ENCODE results near the gene MRPL20.
A peak's percentile ranks its signal among the peaks of the same experiment; 100 is the strongest.
"Not testable (repeated sequence)": the region's sequence is repeated elsewhere in the genome, so short reads cannot be mapped to it uniquely, and the experiment has no call there.

MRPL20 gene

GRCh38 chr1:1417825-1418463 lies 10.9 kb upstream of the MRPL20 start:
- H3K4me3 ChIP-seq (ENCODE audit: low read length); DNase-seq (ENCODE audit: low read depth, low spot score): not testable (repeated sequence)

GRCh38 chr1:1417396-1417795 lies 10.3 kb upstream of the MRPL20 start:
- not testable (repeated sequence) for H3K4me3 ChIP-seq (ENCODE audit: low read length); DNase-seq (ENCODE audit: low read depth, low spot score)

GRCh38 chr1:1415751-1416150 lies 8.7 kb upstream of the MRPL20 start:
- DNase-seq (ENCODE audit: low read depth, low spot score), result no peak
- H3K4me3 ChIP-seq (ENCODE audit: low read length), result no peak overlapping the region

GRCh38 chr1:1412311-1412902 lies 5.3 kb upstream of the MRPL20 start:
- not testable (repeated sequence) for DNase-seq (ENCODE audit: low read depth, low spot score)

GRCh38 chr1:1411626-1412025 lies 4.5 kb upstream of the MRPL20 start:
- H3K4me3 ChIP-seq (ENCODE audit: low read length), result no peak overlapping the region
- DNase-seq (ENCODE audit: low read depth, low spot score), result no peak

More at GRCh38 chr1:1412311-1412902, 5.3 kb upstream of the MRPL20 start:
- H3K4me3 ChIP-seq (ENCODE audit: low read length), result not testable (repeated sequence)

- H3K4me3 ChIP-seq (ENCODE audit: low read length); DNase-seq (ENCODE audit: low read depth, low spot score): not testable (repeated sequence)
These were observed 3.1 kb upstream of the MRPL20 start for GRCh38 chr1:1410238-1410637.

GRCh38 chr1:1407636-1408318 lies 684 bp upstream of the MRPL20 start:
- no peak for DNase-seq (ENCODE audit: low read depth, low spot score)
- peak overlapping the region; percentile 91 for H3K4me3 ChIP-seq (ENCODE audit: low read length)

- DNase-seq (ENCODE audit: low read depth, low spot score), result no peak
- H3K4me3 ChIP-seq (ENCODE audit: low read length), result peak overlapping the region; percentile 91
These were observed 832 bp downstream of the MRPL20 start for GRCh38 chr1:1406101-1406820.

- DNase-seq (ENCODE audit: low read depth, low spot score), result no peak
- no peak overlapping the region for H3K4me3 ChIP-seq (ENCODE audit: low read length)
These were observed 3.4 kb downstream of the MRPL20 start for GRCh38 chr1:1403653-1404052.

GRCh38 chr1:1402901-1403392 lies 4.1 kb downstream of the MRPL20 start:
- H3K4me3 ChIP-seq (ENCODE audit: low read length), result not testable (repeated sequence)

GRCh38 chr1:1402072-1402900 lies 4.8 kb downstream of the MRPL20 start:
- DNase-seq (ENCODE audit: low read depth, low spot score), result peak; percentile 54
- no peak overlapping the region for H3K4me3 ChIP-seq (ENCODE audit: low read length)

More at GRCh38 chr1:1402901-1403392, 4.1 kb downstream of the MRPL20 start:
- not testable (repeated sequence) for DNase-seq (ENCODE audit: low read depth, low spot score)

- H3K4me3 ChIP-seq (ENCODE audit: low read length), result no peak overlapping the region
- DNase-seq (ENCODE audit: low read depth, low spot score), result no peak
These were observed 5.6 kb downstream of the MRPL20 start for GRCh38 chr1:1401457-1402010.

- no peak for DNase-seq (ENCODE audit: low read depth, low spot score)
- peak overlapping the region; percentile 96 for H3K4me3 ChIP-seq (ENCODE audit: low read length)
These were observed 6.3 kb downstream of the MRPL20 start for GRCh38 chr1:1400576-1401456.

- no peak for DNase-seq (ENCODE audit: low read depth, low spot score)
- peak overlapping the region; percentile 96 for H3K4me3 ChIP-seq (ENCODE audit: low read length)
These were observed 7.1 kb downstream of the MRPL20 start for GRCh38 chr1:1399872-1400575.

GRCh38 chr1:1399187-1399871 lies 7.8 kb downstream of the MRPL20 start, which contains the start of gene CCNL2:
CCNL2 (minus strand) TSS chr1:1399335; CDS start chr1:1399306, 29 bp downstream.
- peak; percentile 97 for DNase-seq (ENCODE audit: low read depth, low spot score)
- peak within 1 kb of the TSS; percentile 96 for H3K4me3 ChIP-seq (ENCODE audit: low read length)

GRCh38 chr1:1398677-1399186 lies 8.4 kb downstream of the MRPL20 start:
- no peak for DNase-seq (ENCODE audit: low read depth, low spot score)

More at GRCh38 chr1:1398677-1399186, 8.4 kb downstream of the MRPL20 start:
- peak overlapping the region; percentile 95 for H3K4me3 ChIP-seq (ENCODE audit: low read length)

All from Jurkat, Clone E6-1 (cell line).